SK-N-SH (cell line): ENCODE data around the gene TXN2. TPM values are rescaled to one million over a fixed set of nuclear protein-coding genes. Genes with fewer than 3 reads are reported as not detected.

Experiments
- CTCF ChIA-PET: fragments of 300-600, 350-600 bp; formaldehyde crosslinking; extraction: SDS; loops from one replicate; lab custom pipeline; 2021; lab: Yijun Ruan, JAX
- POLR2A ChIA-PET: fragments of 350-600 bp; sonication (Branson Sonifier 250); formaldehyde crosslinking; extraction: SDS; loops from one replicate; lab custom pipeline; 2020; ENCODE audit warnings: antibody characterized with exemption, inconsistent platforms; lab: Yijun Ruan, JAX
- DNase-seq: peaks from one replicate; pipeline ENCODE4 v3.0.0; 2012
- H2AFZ ChIP-seq: fragments of 200-600 bp; sonication (generic); 2 replicates; pipeline ENCODE4 v1.8.1; 2016; ENCODE audit warnings: antibody characterized with exemption, mild to moderate bottlenecking, low read depth
- H3F3A ChIP-seq: fragments of 200-600 bp; sonication (generic); replicated peaks from 2 replicates; pipeline ENCODE3; 2016; ENCODE audit warnings: antibody characterized with exemption, mild to moderate bottlenecking; ENCODE audit not compliant: insufficient read depth
- H3K27ac ChIP-seq, 2 experiments: fragments of 200-500 bp in 1 of 2; fragments of 200-600 bp in 1 of 2; sonication (Bioruptor generic) in 1 of 2; sonication (generic), shearing (Covaris generic) in 1 of 2; 2 replicates each; pipeline versions ENCODE4 v1.5.1 to v1.6.1; 2014 to 2016; ENCODE audit warnings: low read depth in 2 of 2, inconsistent platforms in 1 of 2, low read length in 1 of 2, mild to moderate bottlenecking in 1 of 2, mixed read lengths in 1 of 2
- H3K27me3 ChIP-seq: fragments of 200-600 bp; sonication (generic), shearing (Covaris generic); 2 replicates; pipeline ENCODE4 v1.6.1; 2016; ENCODE audit warnings: mixed run types; ENCODE audit not compliant: insufficient read depth
- H3K36me3 ChIP-seq, 2 experiments: fragments of 200-500 bp in 1 of 2; fragments of 200-600 bp in 1 of 2; sonication (Bioruptor generic) in 1 of 2; sonication (generic) in 1 of 2; replicated peaks in 1 of 2; 2 replicates each; pipeline versions ENCODE3 to v1.5.1; 2014 to 2016; ENCODE audit warnings: low read length in 1 of 2, mild to moderate bottlenecking in 1 of 2; ENCODE audit not compliant: insufficient read depth in 2 of 2, control insufficient read depth in 1 of 2
- H3K4me1 ChIP-seq, 2 experiments: fragments of 200-500 bp in 1 of 2; fragments of 200-600 bp in 1 of 2; sonication (Bioruptor generic) in 1 of 2; sonication (generic), shearing (Covaris generic) in 1 of 2; 2 replicates each; pipeline versions ENCODE4 v1.5.1 to v1.6.1; 2014 to 2016; ENCODE audit warnings: low read depth in 1 of 2, low read length in 1 of 2, mixed run types in 1 of 2; ENCODE audit not compliant: insufficient read depth in 2 of 2, control insufficient read depth in 1 of 2
- H3K4me2 ChIP-seq: fragments of 200-600 bp; sonication (generic), shearing (Covaris generic); 2 replicates; pipeline ENCODE4 v1.6.1; 2017; ENCODE audit warnings: mixed run types
- H3K4me3 ChIP-seq, 2 experiments: fragments of 200-500 bp in 1 of 2; fragments of 200-600 bp in 1 of 2; sonication (Bioruptor generic) in 1 of 2; sonication (generic), shearing (Covaris generic) in 1 of 2; 2 replicates each; pipeline versions ENCODE4 v1.5.1 to v1.8.1; 2014 to 2016; ENCODE audit warnings: low read depth in 2 of 2, inconsistent platforms in 1 of 2, low read length in 1 of 2, mild to moderate bottlenecking in 1 of 2, mixed read lengths in 1 of 2, moderate library complexity in 1 of 2
- H3K79me2 ChIP-seq: fragments of 200-600 bp; sonication (generic); 2 replicates; pipeline ENCODE4 v1.8.1; 2017; ENCODE audit warnings: mild to moderate bottlenecking; ENCODE audit not compliant: insufficient read depth
- H3K9ac ChIP-seq: fragments of 200-600 bp; sonication (generic); 2 replicates; pipeline ENCODE4 v1.6.1; 2017; ENCODE audit warnings: mixed run types
- H3K9me2 ChIP-seq: fragments of 200-600 bp; sonication (generic); 2 replicates; pipeline ENCODE4 v1.6.1; 2017; ENCODE audit warnings: mixed run types
- H3K9me3 ChIP-seq: fragments of 200-600 bp; sonication (generic); 2 replicates; pipeline ENCODE4 v1.6.1; 2017; ENCODE audit warnings: mixed run types, mild to moderate bottlenecking, moderate library complexity
- H4K20me1 ChIP-seq: fragments of 200-600 bp; sonication (generic); 2 replicates; pipeline ENCODE4 v1.6.1; 2017; ENCODE audit warnings: mild to moderate bottlenecking, mixed run types; ENCODE audit not compliant: insufficient read depth
- ELF1 ChIP-seq: IDR thresholded peaks from 2 replicates; pipeline ENCODE4 v1.4.0; 2012
- FOXJ3 ChIP-seq: sonication (generic); formaldehyde crosslinking; IDR thresholded peaks from 2 replicates; pipeline ENCODE4 v1.5.1; 2020; ENCODE audit warnings: mild to moderate bottlenecking, missing genetic modification reagents
- FOXM1 ChIP-seq: IDR thresholded peaks from 2 replicates; pipeline ENCODE4 v1.4.0; 2012; ENCODE audit warnings: low read depth, mild to moderate bottlenecking
- GABPA ChIP-seq: IDR thresholded peaks from 2 replicates; pipeline ENCODE4 v1.4.0; 2012; ENCODE audit warnings: low read depth, mild to moderate bottlenecking
- JUND ChIP-seq: IDR thresholded peaks from 2 replicates; pipeline ENCODE4 v1.4.0; 2012
- MEF2A ChIP-seq: IDR thresholded peaks from 2 replicates; pipeline ENCODE4 v1.4.0; 2012; ENCODE audit warnings: low read depth, borderline replicate concordance
- MXI1 ChIP-seq: IDR thresholded peaks from 2 replicates; pipeline ENCODE4 v1.6.1; 2012; ENCODE audit warnings: mild to moderate bottlenecking, low read depth, low read length, improper control_type of control experiment
- NRF1 ChIP-seq: IDR thresholded peaks from 2 replicates; pipeline ENCODE4 v1.6.1; 2012; ENCODE audit warnings: low read depth, mild to moderate bottlenecking, low read length
- PBX3 ChIP-seq: IDR thresholded peaks from 2 replicates; pipeline ENCODE4; 2012
- POLR2AphosphoS5 ChIP-seq: IDR thresholded peaks from 2 replicates; pipeline ENCODE4 v1.6.1; 2012; ENCODE audit warnings: low read depth, low read length
- REST ChIP-seq: IDR thresholded peaks from 2 replicates; pipeline ENCODE4 v1.6.1; 2012; ENCODE audit warnings: mild to moderate bottlenecking, low read depth, low read length, moderate library complexity
- RXRA ChIP-seq: IDR thresholded peaks from 2 replicates; pipeline ENCODE4 v1.4.0; 2012; ENCODE audit warnings: low read depth, mild to moderate bottlenecking, borderline replicate concordance
- SMC3 ChIP-seq: IDR thresholded peaks from 2 replicates; pipeline ENCODE4 v1.6.1; 2012; ENCODE audit warnings: low read depth, low read length, improper control_type of control experiment
- WGBS: methylation state at CpG from one replicate; pipeline ENCODE4 v1.1.6; 2017; ENCODE audit warnings: low lambda C conversion rate; 5-methylcytosine and 5-hydroxymethylcytosine counted together
- polyA plus RNA-seq, 3 experiments: library from polyadenylated mRNA; depleted of rRNA; stranded (reverse); fragments of >200 nt; gene quantifications; 2 replicates each; pipeline ENCODE4 v1.2.3, GENCODE V29; 2012
- TF ChIP-seq, protein P1 (sequence below): IDR thresholded peaks from 2 replicates; pipeline ENCODE4 v1.4.0; 2012; ENCODE audit warnings: low read depth, borderline replicate concordance
- TF ChIP-seq, protein P2 (sequence below): fragments of 200-600 bp; sonication (generic); IDR thresholded peaks from 2 replicates; pipeline ENCODE4 v1.6.1; 2017; ENCODE audit warnings: antibody characterized with exemption, mild to moderate bottlenecking, moderate library complexity
- TF ChIP-seq, protein P3 (sequence below): fragments of 150-350 bp; IDR thresholded peaks from 2 replicates; pipeline ENCODE4 v1.6.1; 2017; ENCODE audit warnings: antibody characterized with exemption, low read length, low read depth, borderline replicate concordance

Gene TXN2
- polyA plus RNA-seq, 1 of the 3 experiments (the other 2 are of a cell fraction), result 251 TPM

- TF ChIP-seq, protein P1, sequence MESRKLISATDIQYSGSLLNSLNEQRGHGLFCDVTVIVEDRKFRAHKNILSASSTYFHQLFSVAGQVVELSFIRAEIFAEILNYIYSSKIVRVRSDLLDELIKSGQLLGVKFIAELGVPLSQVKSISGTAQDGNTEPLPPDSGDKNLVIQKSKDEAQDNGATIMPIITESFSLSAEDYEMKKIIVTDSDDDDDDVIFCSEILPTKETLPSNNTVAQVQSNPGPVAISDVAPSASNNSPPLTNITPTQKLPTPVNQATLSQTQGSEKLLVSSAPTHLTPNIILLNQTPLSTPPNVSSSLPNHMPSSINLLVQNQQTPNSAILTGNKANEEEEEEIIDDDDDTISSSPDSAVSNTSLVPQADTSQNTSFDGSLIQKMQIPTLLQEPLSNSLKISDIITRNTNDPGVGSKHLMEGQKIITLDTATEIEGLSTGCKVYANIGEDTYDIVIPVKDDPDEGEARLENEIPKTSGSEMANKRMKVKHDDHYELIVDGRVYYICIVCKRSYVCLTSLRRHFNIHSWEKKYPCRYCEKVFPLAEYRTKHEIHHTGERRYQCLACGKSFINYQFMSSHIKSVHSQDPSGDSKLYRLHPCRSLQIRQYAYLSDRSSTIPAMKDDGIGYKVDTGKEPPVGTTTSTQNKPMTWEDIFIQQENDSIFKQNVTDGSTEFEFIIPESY, result no peak
- no peak for TF ChIP-seq NRF1
- no peak for TF ChIP-seq POLR2AphosphoS5
- TF ChIP-seq, protein P2, sequence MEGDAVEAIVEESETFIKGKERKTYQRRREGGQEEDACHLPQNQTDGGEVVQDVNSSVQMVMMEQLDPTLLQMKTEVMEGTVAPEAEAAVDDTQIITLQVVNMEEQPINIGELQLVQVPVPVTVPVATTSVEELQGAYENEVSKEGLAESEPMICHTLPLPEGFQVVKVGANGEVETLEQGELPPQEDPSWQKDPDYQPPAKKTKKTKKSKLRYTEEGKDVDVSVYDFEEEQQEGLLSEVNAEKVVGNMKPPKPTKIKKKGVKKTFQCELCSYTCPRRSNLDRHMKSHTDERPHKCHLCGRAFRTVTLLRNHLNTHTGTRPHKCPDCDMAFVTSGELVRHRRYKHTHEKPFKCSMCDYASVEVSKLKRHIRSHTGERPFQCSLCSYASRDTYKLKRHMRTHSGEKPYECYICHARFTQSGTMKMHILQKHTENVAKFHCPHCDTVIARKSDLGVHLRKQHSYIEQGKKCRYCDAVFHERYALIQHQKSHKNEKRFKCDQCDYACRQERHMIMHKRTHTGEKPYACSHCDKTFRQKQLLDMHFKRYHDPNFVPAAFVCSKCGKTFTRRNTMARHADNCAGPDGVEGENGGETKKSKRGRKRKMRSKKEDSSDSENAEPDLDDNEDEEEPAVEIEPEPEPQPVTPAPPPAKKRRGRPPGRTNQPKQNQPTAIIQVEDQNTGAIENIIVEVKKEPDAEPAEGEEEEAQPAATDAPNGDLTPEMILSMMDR, result no peak
- no peak for TF ChIP-seq FOXJ3
- TF ChIP-seq FOXM1, result no peak
Measured at GRCh38 chr22:36514766-36515165, 33.3 kb upstream of the TXN2 start (continued).

DNA sequence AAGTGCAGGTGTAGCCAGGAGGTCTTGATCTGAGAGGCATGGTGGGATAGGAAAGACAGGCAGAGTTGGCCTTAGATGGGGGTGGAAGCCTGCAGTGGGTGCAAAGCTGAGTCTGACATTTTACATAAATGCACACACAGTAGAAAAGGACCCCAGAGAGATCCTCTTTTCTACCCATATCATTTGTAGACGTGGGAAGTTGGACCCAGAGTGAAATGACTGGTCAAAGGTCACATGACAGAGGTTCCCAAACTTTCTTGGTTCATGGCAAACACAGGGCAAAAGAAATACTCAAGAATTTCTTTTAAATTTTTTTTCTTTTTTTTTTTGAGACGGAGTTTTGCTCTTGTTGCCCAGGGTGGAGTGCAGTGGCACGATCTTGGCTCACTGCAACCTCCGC, 31.6 kb upstream of the TXN2 start:
- Histone ChIP-seq H3K4me3 (no peak overlapping the region), H3K79me2 (no peaks in the 10 kb centered on the region), H3K27ac (no peak overlapping the region), H3K27me3 (no peaks in the 10 kb centered on the region), H3K9ac (no peak overlapping the region), H3K4me1 (no peaks in the 10 kb centered on the region), H2AFZ (no peak overlapping the region), H4K20me1 (peaks cover 4% of the 10 kb centered on the region; the same call in 1 of the 2 replicates), H3K36me3 (peaks cover 63 to 64% of the 10 kb centered on the region in 2 experiments), H3F3A (peaks cover 53% of the 10 kb centered on the region), H3K9me3 (no peaks in the 10 kb centered on the region), H3K4me2 (no peak overlapping the region), H3K9me2 (no peaks in the 10 kb centered on the region)
- ChIA-PET CTCF (interaction anchor here (1.0 kb wide), 1 partner anchor 20 kb away, joined by 3 read pairs; no protein-coding TSS in a partner anchor), POLR2A (interaction anchor here (1.2 kb wide), 1 partner anchor 16 kb away, joined by 5 read pairs; the partner anchor contains the start of gene EIF3D)
- 96% methylated on average over 4 of the region's 4 CpGs for WGBS
- no peak for DNase-seq
- no peak for TF ChIP-seq FOXM1
- TF ChIP-seq REST, result no peak
- no peak for TF ChIP-seq MEF2A
- no peak for TF ChIP-seq SMC3
- TF ChIP-seq, protein P2, result no peak
- no peak for TF ChIP-seq RXRA
- TF ChIP-seq GABPA, result no peak
- no peak for TF ChIP-seq PBX3
- TF ChIP-seq ELF1, result no peak
- no peak for TF ChIP-seq JUND
- TF ChIP-seq, protein P3, sequence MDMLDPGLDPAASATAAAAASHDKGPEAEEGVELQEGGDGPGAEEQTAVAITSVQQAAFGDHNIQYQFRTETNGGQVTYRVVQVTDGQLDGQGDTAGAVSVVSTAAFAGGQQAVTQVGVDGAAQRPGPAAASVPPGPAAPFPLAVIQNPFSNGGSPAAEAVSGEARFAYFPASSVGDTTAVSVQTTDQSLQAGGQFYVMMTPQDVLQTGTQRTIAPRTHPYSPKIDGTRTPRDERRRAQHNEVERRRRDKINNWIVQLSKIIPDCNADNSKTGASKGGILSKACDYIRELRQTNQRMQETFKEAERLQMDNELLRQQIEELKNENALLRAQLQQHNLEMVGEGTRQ, result no peak
- no peak for TF ChIP-seq MXI1
